ENCODE measurements around the gene SMARCC2.

GRCh38 chr12:56153678-56154065, 35.6 kb downstream of the SMARCC2 start:
- TF ChIP-seq GATA2 (IDR thresholded peaks at IDR 0.05; ENCODE audit: low read depth, low read length) = no peak
- TF ChIP-seq GATA3 (IDR thresholded peaks at IDR 0.05; ENCODE audit: low read depth, low read length) = no peak

Data from SH-SY5Y (cell line).